Smooth muscle cell of the brain vasculature (primary cell): Measurements from ENCODE around the gene ZSWIM4.
"Not testable (repeated sequence)": the region's sequence is repeated elsewhere in the genome, so short reads cannot be mapped to it uniquely, and the experiment has no call there.

ENCODE experiments used
- DNase-seq: peaks from one replicate; pipeline ENCODE4 v3.0.0-alpha.2; 2012; ENCODE audit warnings: low read depth, low spot score

Gene ZSWIM4

DNA sequence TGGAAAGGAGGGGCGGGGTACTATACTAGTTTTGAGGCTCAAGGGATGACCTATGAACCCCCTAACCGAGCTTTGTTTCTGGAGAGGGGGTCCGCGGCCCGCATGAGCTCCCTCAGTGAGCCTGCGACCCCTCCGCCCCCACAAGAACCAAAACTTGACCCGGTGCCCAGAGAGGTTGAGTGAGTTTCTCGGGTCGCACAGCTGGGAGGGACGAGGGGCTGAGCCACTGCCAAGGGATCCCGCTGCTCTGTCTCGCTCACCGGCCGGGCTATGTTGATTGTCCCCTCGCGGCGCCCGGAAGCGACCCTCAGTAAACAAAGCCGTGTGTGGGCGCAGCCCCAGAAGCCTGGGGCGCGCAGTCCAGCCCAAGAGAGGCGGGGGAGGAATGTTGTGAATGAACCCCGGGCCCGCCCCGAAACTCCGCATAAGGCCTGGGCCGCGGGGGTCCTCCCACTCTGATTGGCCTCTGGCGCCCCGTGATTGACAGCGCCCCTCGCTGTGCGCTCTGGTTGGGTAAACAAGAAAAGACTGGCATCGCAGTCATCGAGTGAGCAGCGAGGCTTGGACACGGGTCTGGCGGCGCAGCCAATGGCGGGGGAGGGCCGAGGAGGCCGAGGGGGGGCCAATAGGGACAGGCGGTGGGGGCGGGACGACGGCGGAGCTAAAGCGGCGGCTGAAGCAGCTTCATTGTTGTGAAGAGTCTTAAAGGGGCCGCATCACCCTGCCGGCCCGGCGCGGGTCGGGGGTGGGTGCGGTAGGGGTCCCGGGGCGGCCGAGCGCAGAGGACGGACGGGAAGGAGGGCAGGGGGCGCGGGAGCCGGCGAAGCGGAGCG, at the start of gene ZSWIM4:
Gene ZSWIM4 (plus strand): TSS at position 687 of the 833 bp plus-strand sequence. CDS start 206 bp downstream, outside the sequence.
- peak; percentile 99 for DNase-seq

DNA sequence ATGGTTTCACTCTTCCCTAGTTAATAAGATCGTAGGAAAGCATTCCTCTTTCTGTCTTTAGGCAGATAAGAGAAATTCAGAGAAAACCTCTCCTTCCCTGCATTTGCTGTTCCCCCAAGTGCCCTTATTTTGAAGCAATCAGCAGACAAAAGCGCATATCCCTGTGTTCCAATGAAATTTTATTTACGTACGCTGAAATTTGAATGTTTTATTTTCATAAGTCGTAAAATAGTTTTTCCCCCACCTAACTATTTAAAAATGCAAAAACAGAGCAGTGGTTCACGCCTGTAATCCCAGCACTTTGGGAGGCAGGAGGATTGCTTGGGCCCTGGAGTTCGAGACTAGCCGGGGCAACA, 48.2 kb upstream of the ZSWIM4 start:
- DNase-seq, result no peak

DNA sequence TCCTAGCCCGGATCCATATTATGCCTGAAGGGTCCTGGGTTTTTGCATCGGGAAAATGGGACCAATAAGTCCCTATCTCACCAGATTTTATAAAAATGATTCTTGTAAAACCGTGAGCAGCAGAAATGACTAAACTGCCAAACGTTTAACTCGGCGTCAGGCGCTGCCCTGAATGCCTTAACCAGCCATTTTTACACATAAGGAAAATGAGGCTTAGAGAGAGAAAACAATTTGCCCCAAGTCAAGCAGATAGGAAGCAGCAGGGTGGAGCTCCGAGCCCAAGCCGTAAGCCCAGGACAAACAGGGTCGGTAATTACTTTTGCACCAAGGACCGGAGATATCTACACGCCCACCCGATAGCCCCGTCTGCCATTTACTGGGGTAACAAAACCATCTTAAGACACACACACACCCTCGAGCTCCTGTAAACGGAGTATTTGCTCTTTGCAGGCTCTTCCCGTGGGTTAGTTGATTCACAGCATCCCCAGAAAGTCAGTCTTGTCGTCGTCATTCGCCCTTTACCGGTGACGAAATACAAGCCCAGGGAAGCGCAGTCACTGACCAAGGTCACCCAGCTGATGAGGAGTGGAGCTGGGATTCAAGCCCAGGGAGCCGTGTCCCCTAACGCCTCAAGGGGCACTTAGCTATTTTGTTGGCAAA, 46.9 kb upstream of the ZSWIM4 start:
- DNase-seq, result no peak

DNA sequence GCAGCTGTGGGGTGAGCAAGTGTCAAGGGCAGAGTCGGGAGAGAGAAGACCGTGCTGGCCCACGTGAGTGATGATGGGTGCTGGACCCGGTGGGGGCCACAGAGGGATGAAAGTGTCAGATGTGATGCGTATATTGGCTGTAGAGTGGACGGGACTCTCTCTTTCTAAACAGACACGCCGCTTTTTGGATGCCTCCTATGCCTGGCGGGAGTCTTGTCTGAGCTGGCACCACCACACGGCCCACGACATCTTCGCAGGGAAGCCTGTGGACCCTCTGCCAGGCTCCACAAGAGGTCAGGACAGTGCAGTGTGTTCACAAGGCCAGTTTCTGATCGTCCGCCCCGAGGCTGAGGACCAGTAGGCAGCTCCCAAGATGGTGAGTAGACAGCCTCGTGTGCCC, 43.8 kb upstream of the ZSWIM4 start:
- DNase-seq, result no peak

DNA sequence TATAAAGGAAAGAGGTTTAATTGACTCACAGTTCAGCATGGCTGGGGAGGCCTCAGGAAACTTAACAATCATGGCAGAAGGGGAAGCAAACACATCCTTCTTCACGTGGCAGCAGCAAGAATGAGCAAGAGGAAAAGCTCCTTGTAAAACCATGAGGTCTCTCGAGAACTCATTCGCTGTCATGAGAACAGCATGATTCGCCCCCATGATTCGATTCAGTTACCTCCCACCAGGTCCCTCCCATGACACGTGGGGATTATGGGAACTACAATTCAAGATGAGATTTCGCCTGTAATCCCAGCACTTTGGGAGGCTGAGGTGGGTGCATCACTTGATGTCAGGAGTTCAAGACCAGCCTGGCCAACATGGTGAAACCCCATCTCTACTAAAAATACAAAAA, 41.6 kb upstream of the ZSWIM4 start:
- DNase-seq, result not testable (repeated sequence)

DNA sequence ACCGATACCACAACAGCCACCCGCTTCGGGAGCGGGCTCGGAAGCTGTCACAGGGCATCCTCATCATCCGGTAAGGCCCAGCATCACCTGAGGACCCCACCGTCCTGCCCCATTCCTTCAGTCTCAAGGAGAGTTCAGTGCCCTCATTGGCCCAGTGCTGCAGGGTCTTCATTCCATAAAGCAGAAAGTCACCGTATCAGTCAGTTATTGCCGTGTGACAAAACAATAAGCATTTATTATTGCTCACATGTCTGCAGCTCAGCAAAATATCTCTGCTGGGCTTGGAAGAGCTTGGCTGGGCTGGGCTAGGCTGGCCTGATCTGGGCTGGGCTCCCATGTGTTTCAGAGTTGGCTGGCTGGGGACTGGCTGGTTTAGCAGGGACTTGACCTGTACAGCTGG, 39.0 kb upstream of the ZSWIM4 start:
- no peak for DNase-seq

DNA sequence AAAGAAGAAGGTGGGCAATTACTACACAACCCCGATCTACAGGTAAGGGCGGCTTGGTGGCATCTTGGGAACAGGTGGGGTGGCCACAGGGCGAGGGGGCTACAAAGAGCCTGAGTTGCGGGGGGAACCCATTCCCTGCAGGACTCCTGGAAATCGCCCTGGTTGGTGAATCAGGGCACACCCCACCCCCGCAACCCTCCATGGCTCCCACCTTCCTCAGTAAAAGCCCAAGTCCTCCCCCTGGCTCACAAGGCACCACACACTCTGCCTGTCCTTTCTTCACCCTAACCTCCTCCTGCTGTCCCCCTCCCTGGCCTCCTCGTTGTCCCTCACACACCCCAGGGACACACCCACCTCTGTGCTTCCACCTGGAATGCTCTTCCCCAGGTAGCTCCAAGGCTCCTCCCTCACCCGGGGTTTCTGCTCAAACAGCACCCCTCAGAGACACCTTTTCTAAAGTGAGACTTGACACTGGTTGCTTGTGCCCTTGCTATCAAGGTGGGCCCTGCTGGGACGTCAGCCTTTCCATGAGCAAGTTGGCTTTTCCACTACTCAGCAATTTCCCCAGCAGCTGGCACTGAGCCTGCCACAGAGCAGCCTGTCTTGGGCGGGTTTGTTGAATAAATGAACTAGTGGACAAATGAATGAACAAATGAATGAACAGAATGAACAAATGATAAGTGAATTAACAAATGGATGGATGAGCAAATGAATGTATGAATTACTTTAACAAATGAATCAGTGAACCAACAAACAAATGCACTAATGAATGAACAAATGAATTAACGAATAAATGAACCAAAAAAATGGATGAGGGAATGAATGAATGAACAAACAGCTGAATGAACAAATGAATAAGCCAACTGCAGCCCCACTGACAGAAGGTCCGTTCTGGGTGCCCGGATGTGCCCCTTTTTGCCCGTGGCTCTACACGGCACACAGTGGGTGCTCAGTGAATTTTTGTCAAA, 37.2 kb upstream of the ZSWIM4 start:
- DNase-seq, result no peak

DNA sequence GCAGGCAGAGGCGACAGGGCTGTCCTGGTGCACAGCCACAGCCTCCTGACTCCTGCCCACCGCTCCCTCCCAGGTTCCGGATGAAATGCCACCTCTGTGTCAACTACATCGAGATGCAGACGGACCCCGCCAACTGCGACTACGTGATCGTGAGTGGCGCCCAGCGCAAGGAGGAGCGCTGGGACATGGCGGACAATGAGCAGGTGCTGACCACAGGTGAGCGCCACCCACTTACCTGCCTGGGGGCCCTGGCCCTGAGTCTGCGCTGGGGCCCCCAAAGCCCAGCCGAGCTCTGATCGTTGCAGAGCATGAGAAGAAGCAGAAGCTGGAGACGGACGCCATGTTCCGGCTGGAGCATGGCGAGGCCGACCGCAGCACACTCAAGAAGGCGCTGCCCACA, 36.4 kb upstream of the ZSWIM4 start:
- no peak for DNase-seq

DNA sequence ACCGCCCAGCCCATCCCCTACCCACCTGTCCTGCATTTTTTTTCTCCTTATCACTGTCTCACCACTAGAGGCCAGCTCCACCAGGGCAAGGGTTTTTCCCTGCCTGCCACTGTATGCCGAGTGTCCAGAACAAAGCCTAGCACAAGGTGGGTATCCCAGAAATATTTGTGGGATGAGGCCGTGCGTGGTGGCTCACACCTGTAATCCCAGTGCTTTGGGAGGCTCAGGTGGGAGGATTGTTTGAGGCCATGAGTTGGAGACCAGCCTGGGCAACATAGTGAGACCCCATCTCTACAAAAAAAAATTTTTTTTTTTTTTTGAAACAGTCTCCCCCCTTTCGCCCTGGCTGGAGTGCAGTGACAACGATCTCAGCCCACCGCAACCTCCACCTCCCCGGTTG, 33.8 kb upstream of the ZSWIM4 start:
- no peak for DNase-seq

DNA sequence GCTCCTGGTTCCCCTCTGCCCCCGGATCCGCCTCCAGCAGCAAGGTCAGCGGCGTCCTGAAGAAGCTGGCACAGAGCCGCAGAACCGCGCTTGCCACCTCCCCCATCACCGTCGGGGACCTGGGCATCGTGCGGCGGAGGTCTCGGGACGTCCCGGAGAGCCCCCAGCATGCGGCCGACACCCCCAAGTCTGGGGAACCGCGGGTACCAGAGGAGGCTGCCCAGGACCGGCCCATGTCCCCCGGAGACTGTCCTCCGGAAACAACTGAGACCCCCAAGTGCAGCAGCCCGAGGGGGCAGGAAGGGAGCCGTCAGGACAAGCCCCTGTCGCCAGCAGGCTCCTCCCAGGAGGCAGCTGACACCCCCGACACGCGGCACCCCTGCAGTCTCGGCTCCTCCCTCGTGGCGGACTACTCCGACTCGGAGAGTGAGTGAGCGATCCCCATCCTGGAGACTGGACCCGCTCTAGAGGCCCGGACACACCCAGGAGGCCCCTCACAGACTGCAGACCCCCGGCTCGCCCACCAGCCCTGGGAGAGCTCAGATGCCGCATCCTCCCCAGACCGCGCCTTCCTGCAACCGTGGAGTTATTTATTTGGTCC, 32.5 kb upstream of the ZSWIM4 start:
- DNase-seq, result no peak

DNA sequence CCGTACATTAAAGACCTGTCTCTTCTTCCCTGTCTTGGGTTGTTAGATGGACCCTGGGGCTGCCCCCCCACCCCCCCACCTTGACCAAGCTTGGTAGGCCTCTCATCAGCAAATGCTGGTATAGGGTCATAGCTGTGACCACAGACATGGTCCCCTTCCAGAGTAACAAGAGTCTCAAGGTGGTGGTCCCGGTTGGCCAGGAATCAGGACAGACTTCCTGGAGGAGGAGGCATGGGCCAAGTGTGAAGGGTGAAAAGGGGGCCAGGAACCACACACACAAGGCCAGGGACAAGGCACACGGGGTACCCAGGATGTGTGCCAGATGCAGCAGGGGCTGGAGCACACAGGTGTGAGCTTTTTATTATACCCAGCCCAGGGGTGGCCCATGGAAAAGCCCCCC, 32.0 kb upstream of the ZSWIM4 start:
- no peak for DNase-seq

DNA sequence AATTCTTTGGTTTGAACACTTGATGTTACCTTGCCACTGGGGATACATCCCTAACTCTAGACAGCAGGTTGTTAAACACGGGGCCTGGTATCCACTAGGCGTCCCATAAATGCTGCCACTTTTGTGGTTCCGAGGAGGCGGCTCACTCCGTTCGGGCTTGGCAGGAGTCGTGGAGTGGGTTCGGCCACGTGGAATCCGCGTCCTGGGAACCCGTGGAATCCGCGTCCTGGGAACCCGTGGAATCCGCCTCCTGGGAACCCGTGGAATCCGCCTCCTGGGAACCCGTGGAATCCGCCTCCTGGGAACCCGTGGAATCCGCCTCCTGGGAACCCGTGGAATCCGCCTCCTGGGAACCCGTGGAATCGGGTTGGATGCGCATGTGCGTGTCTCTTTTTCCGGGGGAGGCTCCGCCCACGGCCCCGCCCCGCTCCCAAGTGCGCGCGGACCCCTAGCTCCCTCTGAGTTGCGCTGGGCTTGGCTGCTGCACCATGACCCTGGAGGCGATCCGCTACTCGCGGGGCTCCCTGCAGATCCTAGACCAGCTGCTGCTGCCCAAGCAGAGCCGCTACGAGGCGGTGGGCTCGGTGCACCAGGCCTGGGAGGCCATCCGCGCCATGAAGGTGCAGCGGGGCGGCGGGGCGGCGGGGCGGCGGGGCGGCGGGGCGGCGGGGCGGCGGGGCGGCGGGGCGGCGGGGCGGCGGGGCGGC, 31.0 kb upstream of the ZSWIM4 start, which contains the start of gene MRI1:
Gene MRI1 (plus strand): TSS at position 422 of the 707 bp plus-strand sequence. CDS start 67 bp downstream, at position 489.
- DNase-seq, result no peak

DNA sequence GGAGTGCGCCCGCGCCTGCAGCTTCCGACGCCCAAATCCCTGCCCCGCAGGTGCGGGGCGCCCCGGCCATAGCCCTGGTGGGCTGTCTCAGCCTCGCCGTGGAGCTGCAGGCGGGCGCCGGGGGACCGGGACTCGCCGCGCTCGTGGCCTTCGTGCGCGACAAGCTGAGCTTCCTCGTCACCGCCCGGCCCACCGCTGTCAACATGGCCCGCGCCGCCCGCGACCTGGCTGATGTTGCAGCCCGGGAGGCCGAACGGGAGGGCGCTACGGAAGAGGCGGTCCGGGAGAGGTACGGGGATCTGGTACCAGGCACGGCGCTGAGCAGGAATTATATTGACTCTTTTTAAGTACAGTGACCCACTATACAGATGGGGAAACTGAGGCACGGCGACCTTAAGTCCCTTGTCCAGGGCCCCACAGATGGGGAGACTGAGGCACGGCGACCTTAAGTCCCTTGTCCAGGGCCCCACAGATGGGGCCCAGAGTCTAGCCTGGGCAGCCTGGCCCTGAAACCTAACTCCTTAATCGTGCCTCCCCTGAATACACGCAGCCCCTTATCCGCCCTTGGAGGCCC, 30.3 kb upstream of the ZSWIM4 start:
- DNase-seq, result no peak

DNA sequence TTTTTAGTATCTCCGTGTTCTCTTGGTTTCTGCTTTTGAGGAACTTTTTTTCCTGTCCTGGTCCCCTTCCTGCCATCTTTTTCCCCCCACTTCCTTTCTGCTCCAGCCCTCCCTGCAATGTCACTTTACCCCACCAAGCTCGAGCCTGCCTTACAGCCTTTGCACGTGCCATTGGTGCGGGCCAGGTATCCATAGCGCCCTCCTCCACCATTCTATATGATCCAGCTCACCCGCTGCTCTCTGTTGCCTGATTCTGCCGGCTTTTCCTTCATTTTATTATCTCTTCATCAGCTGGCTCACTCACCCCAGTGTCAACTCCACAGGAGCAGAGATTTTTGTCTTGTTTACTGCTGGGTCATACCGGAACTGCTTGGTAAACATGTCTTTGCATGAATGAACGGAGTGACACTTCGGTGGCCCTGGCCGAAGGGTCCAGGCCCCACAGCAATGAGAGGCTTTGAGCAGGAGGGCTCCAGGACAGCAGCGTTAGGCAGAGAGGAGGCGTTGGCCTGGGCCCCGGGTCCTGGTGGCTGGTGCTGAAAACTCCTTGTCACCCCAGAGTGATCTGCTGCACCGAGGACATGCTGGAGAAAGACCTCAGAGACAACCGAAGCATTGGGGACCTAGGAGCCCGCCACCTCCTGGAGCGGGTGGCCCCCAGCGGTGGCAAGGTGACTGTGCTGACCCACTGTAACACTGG, 29.7 kb upstream of the ZSWIM4 start:
- no peak for DNase-seq

DNA sequence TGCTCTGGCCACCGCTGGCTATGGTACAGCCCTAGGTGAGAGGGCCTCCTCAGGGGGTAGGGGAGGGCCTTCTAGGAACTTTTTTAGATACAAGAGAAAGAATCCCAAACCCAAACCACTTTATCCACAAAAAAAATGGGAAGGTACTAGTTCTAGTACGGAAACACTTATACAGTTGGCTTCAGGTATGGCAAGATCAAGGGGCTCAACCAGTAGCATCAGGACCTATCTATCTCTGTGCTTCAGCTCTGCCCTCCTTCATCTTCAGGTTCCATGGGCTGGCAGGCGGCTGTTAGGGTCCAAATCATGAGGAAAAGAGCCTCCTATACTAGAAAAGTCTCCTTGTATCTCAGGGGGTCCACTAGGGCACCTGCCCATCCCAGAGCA, 29.2 kb upstream of the ZSWIM4 start:
- no peak for DNase-seq

DNA sequence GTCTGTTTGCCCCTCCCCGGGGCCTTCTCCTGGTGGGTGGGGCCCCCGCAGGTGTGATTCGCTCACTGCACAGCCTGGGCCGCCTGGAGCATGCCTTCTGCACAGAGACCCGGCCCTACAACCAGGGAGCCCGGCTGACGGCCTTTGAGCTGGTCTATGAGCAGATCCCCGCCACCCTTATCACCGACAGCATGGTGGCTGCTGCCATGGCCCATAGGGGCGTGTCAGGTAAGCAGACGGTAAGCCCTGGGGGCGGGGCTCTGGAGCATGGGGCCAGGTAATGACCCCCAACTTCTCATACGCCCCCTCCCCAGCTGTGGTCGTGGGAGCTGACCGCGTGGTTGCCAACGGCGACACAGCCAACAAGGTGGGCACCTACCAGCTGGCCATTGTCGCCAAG, 26.7 kb upstream of the ZSWIM4 start:
- no peak for DNase-seq

DNA sequence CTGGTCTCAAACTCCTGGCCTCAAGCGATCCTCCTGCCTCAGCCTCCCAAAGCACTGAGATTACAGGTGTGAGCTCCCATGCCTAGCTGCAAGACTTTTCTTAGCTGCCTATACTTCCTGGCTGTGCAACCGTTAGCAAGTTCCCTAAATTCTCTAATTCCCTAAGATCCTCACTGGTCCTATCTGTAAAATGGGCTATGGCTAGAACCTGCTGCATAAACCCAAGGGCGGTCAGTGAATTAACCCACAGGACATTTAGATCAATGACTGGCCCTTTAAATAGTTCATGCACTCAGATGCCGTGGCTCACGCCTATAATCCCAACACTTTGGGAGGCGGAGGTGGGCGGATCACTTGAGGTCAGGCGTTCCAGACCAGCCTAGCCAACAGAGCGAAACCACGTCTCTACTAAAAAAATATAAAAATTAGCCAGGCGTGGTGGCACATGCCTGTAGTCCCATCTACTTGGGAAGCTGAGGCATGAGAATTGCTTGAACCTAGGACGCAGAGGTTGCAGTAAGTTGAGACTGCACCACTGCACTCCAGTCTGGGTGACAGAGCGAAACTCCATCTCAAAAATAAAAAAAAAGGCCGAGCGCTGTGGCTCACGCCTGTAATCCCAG, 25.1 kb upstream of the ZSWIM4 start:
- no peak for DNase-seq

DNA sequence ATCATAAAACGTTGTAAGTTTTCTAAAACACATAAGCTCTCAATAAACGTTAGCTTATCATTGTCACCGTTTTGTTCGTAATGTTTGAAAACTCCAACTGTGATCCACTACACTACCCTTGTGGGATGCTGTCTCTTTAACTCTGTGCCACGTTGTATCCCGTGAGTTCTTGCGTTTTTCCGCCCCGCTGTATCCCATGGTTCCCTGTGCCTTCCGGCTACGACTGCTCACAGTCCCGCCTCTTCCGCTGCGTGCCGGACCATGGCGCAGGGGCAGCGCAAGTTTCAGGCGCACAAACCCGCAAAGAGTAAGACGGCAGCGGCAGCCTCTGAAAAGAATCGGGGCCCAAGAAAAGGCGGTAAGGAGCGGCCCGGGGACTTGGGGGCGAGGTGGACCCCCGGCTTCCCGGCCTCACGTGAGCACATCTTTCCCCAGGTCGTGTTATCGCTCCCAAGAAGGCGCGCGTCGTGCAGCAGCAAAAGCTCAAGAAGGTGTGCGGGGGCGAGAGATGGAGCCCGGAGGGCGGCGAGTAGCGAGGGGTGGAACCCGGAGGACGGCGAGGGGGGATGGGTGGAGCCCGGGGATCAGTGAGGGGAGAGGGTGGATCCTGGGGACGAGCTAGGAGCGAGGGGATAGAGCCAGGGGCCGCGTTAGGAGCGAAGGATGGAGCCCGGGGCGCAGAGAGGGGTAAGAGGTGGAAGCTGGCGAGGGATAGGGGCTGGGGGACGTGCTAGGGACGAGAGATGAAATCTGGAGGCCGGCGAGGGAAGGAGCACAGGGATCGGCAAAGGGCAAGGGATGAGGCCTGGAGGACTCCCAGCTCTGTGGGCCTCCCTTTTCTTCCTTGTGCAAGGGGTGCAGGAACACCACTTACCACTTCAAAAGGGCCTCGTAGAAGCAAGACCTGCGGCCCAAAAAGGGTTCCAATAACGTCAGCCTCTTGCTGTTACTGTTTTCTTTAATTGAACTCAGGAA, 20.7 kb upstream of the ZSWIM4 start, which contains the start of gene C19orf53:
Gene C19orf53 (plus strand): TSS at position 240 of the 975 bp plus-strand sequence. CDS start 22 bp downstream, at position 262.
- peak; percentile 81 for DNase-seq
